Amygdala (tissue), 56 donors: ENCODE results near the gene MYO7A.
A peak's percentile ranks its signal among the peaks of the same experiment; 100 is the strongest.
"Not testable (repeated sequence)": the region's sequence is repeated elsewhere in the genome, so short reads cannot be mapped to it uniquely, and the experiment has no call there.

Experiments used
- DNase-seq, 56 donors: peaks; one replicate each; lab custom pipeline; 2025; lab: John Stamatoyannopoulos, UW

MYO7A gene

GRCh38 chr11:77091146-77091940 is 36.7 kb upstream of the MYO7A start:
- DNase-seq = peak in 47 of 56 donors; percentile 19 to 82 (median 54)

- DNase-seq = peak in 16 of 56 donors; percentile 9 to 51 (median 30)
These were observed 35.7 kb upstream of the MYO7A start for GRCh38 chr11:77092382-77092781.

GRCh38 chr11:77093056-77093891 is 34.8 kb upstream of the MYO7A start:
- DNase-seq = no peak

GRCh38 chr11:77093987-77094840 is 33.8 kb upstream of the MYO7A start:
- peak in 1 of 56 donors; percentile 34 for DNase-seq

GRCh38 chr11:77094841-77095365 is 33.1 kb upstream of the MYO7A start:
- no peak for DNase-seq

GRCh38 chr11:77095551-77096490 is 32.2 kb upstream of the MYO7A start:
- no peak for DNase-seq

GRCh38 chr11:77096591-77097019 is 31.4 kb upstream of the MYO7A start:
- DNase-seq = no peak

GRCh38 chr11:77097180-77097579 is 30.9 kb upstream of the MYO7A start:
- DNase-seq = not testable (repeated sequence)

GRCh38 chr11:77100166-77101042 is 27.6 kb upstream of the MYO7A start:
- DNase-seq = no peak

GRCh38 chr11:77101043-77101537 is 27.0 kb upstream of the MYO7A start:
- no peak for DNase-seq

- no peak for DNase-seq
These were observed 25.5 kb upstream of the MYO7A start, which contains the start of gene OMP for GRCh38 chr11:77102246-77103210. TSS of gene OMP (plus strand) at chr11:77102840. CDS start at chr11:77102840, 0 bp downstream.

GRCh38 chr11:77103319-77103718 is 24.7 kb upstream of the MYO7A start:
- no peak for DNase-seq

- no peak for DNase-seq
These were observed 23.3 kb upstream of the MYO7A start for GRCh38 chr11:77104727-77105126.

GRCh38 chr11:77106321-77106720 is 21.7 kb upstream of the MYO7A start:
- DNase-seq = peak in 21 of 56 donors; percentile 5 to 74 (median 35)

GRCh38 chr11:77106759-77107158 is 21.3 kb upstream of the MYO7A start:
- no peak for DNase-seq

GRCh38 chr11:77107950-77108349 is 20.1 kb upstream of the MYO7A start:
- DNase-seq = peak in 12 of 56 donors; percentile 10 to 53 (median 20)

GRCh38 chr11:77108436-77108835 is 19.6 kb upstream of the MYO7A start:
- no peak for DNase-seq
